HG03039 (cell line): ENCODE data around the gene ZMYND8.
"Not testable (repeated sequence)": the region's sequence is repeated elsewhere in the genome, so short reads cannot be mapped to it uniquely, and the experiment has no call there.

Source experiments
- ATAC-seq: cut with Tn5 transposase; IDR thresholded peaks from one replicate; pipeline ENCODE4 v1.9.1; 2021; ENCODE audit warnings: mild to moderate bottlenecking, moderate library complexity; ENCODE audit not compliant: unreplicated experiment

Gene ZMYND8

GRCh38 chr20:47356526-47357295 lies at the start of gene ZMYND8:
TSS of gene ZMYND8 (minus strand) at chr20:47356699. CDS start at chr20:47356670, 29 bp downstream.
- ATAC-seq: peak; percentile 42

GRCh38 chr20:47405775-47406325 lies 49.4 kb upstream of the ZMYND8 start:
- no peak for ATAC-seq

GRCh38 chr20:47400685-47401084 lies 44.2 kb upstream of the ZMYND8 start:
- ATAC-seq: no peak

- ATAC-seq: no peak
Observed at GRCh38 chr20:47397652-47398301, 41.3 kb upstream of the ZMYND8 start.

GRCh38 chr20:47396762-47397476 lies 40.4 kb upstream of the ZMYND8 start:
- no peak for ATAC-seq

GRCh38 chr20:47393796-47394514 lies 37.5 kb upstream of the ZMYND8 start:
- ATAC-seq: not testable (repeated sequence)

GRCh38 chr20:47392721-47393073 lies 36.2 kb upstream of the ZMYND8 start:
- no peak for ATAC-seq

- ATAC-seq: no peak
Observed at GRCh38 chr20:47392015-47392720, 35.7 kb upstream of the ZMYND8 start.

- no peak for ATAC-seq
Observed at GRCh38 chr20:47391276-47392010, 34.9 kb upstream of the ZMYND8 start.

GRCh38 chr20:47389867-47390347 lies 33.4 kb upstream of the ZMYND8 start:
- ATAC-seq: no peak

- ATAC-seq: not testable (repeated sequence)
Observed at GRCh38 chr20:47385968-47386367, 29.5 kb upstream of the ZMYND8 start.

GRCh38 chr20:47382746-47383415 lies 26.4 kb upstream of the ZMYND8 start:
- ATAC-seq: no peak

- ATAC-seq: no peak
Observed at GRCh38 chr20:47380481-47380880, 24.0 kb upstream of the ZMYND8 start.

- ATAC-seq: no peak
Observed at GRCh38 chr20:47379433-47380150, 23.1 kb upstream of the ZMYND8 start.

GRCh38 chr20:47377122-47377722 lies 20.7 kb upstream of the ZMYND8 start:
- no peak for ATAC-seq

- ATAC-seq: not testable (repeated sequence)
Observed at GRCh38 chr20:47376096-47376643, 19.7 kb upstream of the ZMYND8 start.

GRCh38 chr20:47374121-47374520 lies 17.6 kb upstream of the ZMYND8 start:
- ATAC-seq: not testable (repeated sequence)
